Karpas-422 (cell line): Measurements from ENCODE around the gene PNPLA2. TPM values are rescaled to one million over a fixed set of nuclear protein-coding genes. Genes with fewer than 3 reads are reported as not detected.

Source experiments
- DNase-seq: peaks from one replicate; pipeline ENCODE4 v3.0.0-alpha.2; 2015
- H2AFZ ChIP-seq: fragments of 200-600 bp; sonication (generic); 2 replicates; pipeline ENCODE4 v1.6.1; 2014; ENCODE audit warnings: antibody characterized with exemption, low read length, mixed read lengths
- H3K27ac ChIP-seq: fragments of 200-600 bp; sonication (generic); 2 replicates; pipeline ENCODE4 v1.5.1; 2014; ENCODE audit warnings: mild to moderate bottlenecking, low read length, moderate library complexity
- H3K27me3 ChIP-seq: fragments of 200-600 bp; sonication (generic); 2 replicates; pipeline ENCODE4 v1.6.1; 2014; ENCODE audit warnings: low read length, mixed read lengths
- H3K36me3 ChIP-seq: fragments of 200-600 bp; sonication (generic); 2 replicates; pipeline ENCODE4 v1.6.1; 2014; ENCODE audit warnings: low read length, mixed read lengths; ENCODE audit not compliant: insufficient read depth
- H3K4me1 ChIP-seq: fragments of 200-600 bp; sonication (generic); 2 replicates; pipeline ENCODE4 v1.6.1; 2014; ENCODE audit warnings: mild to moderate bottlenecking, low read length, mixed read lengths
- H3K4me2 ChIP-seq: fragments of 200-600 bp; sonication (generic); 2 replicates; pipeline ENCODE4 v1.6.1; 2014; ENCODE audit warnings: low read length, low read depth, mild to moderate bottlenecking; ENCODE audit not compliant: poor library complexity, severe bottlenecking
- H3K4me3 ChIP-seq: fragments of 200-600 bp; sonication (generic); 2 replicates; pipeline ENCODE4 v1.5.1; 2014; ENCODE audit warnings: mild to moderate bottlenecking, antibody characterized with exemption, low read length, mixed read lengths
- H3K79me2 ChIP-seq: fragments of 200-600 bp; sonication (generic); 2 replicates; pipeline ENCODE4 v1.6.1; 2014; ENCODE audit warnings: mild to moderate bottlenecking, low read length, mixed read lengths
- H3K9ac ChIP-seq: fragments of 200-600 bp; sonication (generic); 2 replicates; pipeline ENCODE4 v1.6.0; 2014; ENCODE audit warnings: low read length
- H3K9me2 ChIP-seq: fragments of 200-600 bp; sonication (generic), shearing (Covaris generic); replicated peaks from 2 replicates; pipeline ENCODE4 v1.6.0; 2014; ENCODE audit warnings: mild to moderate bottlenecking, low read length, moderate library complexity; ENCODE audit not compliant: insufficient read depth
- H3K9me3 ChIP-seq: fragments of 300-700, 200-600 bp; sonication (generic); 2 replicates; pipeline ENCODE4 v1.6.1; 2014; ENCODE audit warnings: low read length, mixed read lengths
- H4K20me1 ChIP-seq: fragments of 200-600 bp; sonication (generic); 2 replicates; pipeline ENCODE4 v1.6.1; 2014; ENCODE audit warnings: mild to moderate bottlenecking, antibody characterized with exemption, low read length, low read depth; ENCODE audit not compliant: insufficient read depth
- total RNA-seq: library from RNA; depleted of rRNA; stranded (reverse); fragments of >200 nt; shearing (Covaris generic); gene quantifications from 2 replicates; pipeline ENCODE4 v1.2.3, GENCODE V29; 2014; ENCODE audit warnings: low replicate concordance; rRNA removed

The PNPLA2 gene, protein sequence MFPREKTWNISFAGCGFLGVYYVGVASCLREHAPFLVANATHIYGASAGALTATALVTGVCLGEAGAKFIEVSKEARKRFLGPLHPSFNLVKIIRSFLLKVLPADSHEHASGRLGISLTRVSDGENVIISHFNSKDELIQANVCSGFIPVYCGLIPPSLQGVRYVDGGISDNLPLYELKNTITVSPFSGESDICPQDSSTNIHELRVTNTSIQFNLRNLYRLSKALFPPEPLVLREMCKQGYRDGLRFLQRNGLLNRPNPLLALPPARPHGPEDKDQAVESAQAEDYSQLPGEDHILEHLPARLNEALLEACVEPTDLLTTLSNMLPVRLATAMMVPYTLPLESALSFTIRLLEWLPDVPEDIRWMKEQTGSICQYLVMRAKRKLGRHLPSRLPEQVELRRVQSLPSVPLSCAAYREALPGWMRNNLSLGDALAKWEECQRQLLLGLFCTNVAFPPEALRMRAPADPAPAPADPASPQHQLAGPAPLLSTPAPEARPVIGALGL
- total RNA-seq = 32.5 and 35.8 TPM in 2 replicates

DNA sequence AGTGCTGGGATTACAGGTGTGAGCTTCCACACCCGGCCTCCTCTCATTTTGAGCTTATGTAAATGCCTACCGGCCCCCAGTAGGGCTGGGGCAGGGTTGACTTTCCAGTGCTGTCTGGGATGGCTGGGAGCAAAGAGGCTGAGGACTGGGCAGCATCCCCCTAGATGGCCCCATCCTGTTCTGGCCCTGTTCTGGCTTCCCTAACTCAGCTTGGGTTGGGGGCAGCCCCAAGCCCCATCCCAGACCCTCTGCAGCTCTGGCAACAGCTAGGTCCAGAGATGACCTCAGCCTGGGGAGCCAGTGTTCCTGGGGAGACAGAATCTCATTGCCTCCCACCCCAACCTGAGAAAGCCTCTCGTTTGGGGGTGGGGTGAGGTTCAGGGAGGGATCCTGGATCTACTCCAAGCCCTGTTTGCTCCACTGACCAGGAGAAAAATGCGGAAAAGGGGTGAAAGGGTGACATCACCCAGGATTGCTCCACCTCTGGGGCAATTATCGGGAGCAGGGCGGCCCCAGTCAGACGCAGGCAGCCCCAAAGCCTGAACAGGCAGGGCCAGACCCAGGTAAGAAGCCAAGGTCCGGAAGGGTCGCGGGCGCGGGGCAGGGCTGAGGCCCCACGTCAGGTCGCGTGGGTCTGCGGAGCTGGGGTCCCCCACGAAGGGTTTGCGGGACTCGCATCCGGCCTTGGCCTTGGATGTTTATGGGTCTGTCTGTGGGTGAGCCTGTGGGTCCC lies at the start of gene PNPLA2:
Gene PNPLA2, plus strand, starts transcription at position 519 of the 733 bp plus-strand sequence. CDS start 805 bp downstream, outside the sequence.
- H4K20me1 ChIP-seq = peaks cover 15% of the 10 kb centered on the region
- peaks cover 15% of the 10 kb centered on the region for H3K79me2 ChIP-seq
- peak within 1 kb of the TSS; percentile 88 for H3K4me3 ChIP-seq
- no peaks in the 10 kb centered on the region for H3K27me3 ChIP-seq
- peaks cover 2% of the 10 kb centered on the region; the same call in 1 of the 2 replicates for H3K36me3 ChIP-seq
- peaks cover 15% of the 10 kb centered on the region for H3K4me1 ChIP-seq
- H3K9me3 ChIP-seq = no peaks in the 10 kb centered on the region
- no peak within 1 kb of the TSS; the same call in 1 of the 2 replicates for H2AFZ ChIP-seq
- peak within 1 kb of the TSS; percentile 96 for H3K4me2 ChIP-seq
- peak within 1 kb of the TSS; percentile 93 for H3K9ac ChIP-seq
- DNase-seq = no peak
- no peaks in the 10 kb centered on the region for H3K9me2 ChIP-seq
- H3K27ac ChIP-seq = 0 out of 2 replicates have a peak within 1 kb of the TSS, but pooled peaks have one; percentile 54

DNA sequence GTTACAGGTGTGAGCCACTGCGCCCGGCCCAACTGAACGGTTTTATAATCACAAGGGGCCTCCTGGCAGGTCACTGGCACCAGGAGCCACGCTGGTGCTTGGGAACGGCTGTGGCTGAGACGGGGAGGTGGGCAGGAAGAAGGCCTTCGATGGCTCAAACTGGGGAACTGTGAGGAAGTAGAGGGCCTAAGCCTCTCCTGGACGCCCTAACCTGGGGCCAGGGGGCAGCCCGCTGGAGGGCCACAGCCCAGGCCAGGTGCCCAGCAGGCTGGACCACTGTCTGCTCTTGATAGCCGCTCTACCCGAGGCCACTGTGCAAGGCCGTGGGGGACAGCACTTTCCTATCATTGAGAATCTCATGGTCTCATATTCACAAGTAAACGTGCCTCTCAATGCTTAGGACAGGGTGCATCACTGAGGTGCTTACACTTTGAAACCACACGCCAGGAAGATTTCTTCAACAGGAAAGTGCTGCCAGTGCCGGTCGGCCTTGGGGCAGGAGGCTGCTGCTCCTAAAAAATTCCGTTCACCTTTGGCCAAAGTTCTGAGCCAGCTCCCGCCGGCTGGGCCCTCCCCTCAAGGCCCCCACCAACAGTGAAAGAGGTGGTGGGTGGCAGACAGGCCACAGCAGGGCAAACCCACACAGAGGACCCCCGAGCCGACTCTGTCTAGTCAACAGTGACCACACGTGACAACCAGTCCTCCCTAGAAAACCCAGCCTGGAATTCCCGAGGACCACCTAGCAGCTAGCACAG lies 48.6 kb upstream of the PNPLA2 start:
- Histone ChIP-seq H3K4me1 (no peaks in the 10 kb centered on the region), H2AFZ (no peak overlapping the region), H3K27ac (no peak overlapping the region), H3K4me2 (no peak overlapping the region), H3K4me3 (no peak overlapping the region), H4K20me1 (peaks cover 29% of the 10 kb centered on the region; the same call in 1 of the 2 replicates), H3K9me2 (no peaks in the 10 kb centered on the region), H3K9me3 (no peaks in the 10 kb centered on the region), H3K27me3 (no peaks in the 10 kb centered on the region), H3K79me2 (peaks cover 23% of the 10 kb centered on the region), H3K36me3 (peaks cover 25% of the 10 kb centered on the region), H3K9ac (no peak overlapping the region)
- DNase-seq = no peak

DNA sequence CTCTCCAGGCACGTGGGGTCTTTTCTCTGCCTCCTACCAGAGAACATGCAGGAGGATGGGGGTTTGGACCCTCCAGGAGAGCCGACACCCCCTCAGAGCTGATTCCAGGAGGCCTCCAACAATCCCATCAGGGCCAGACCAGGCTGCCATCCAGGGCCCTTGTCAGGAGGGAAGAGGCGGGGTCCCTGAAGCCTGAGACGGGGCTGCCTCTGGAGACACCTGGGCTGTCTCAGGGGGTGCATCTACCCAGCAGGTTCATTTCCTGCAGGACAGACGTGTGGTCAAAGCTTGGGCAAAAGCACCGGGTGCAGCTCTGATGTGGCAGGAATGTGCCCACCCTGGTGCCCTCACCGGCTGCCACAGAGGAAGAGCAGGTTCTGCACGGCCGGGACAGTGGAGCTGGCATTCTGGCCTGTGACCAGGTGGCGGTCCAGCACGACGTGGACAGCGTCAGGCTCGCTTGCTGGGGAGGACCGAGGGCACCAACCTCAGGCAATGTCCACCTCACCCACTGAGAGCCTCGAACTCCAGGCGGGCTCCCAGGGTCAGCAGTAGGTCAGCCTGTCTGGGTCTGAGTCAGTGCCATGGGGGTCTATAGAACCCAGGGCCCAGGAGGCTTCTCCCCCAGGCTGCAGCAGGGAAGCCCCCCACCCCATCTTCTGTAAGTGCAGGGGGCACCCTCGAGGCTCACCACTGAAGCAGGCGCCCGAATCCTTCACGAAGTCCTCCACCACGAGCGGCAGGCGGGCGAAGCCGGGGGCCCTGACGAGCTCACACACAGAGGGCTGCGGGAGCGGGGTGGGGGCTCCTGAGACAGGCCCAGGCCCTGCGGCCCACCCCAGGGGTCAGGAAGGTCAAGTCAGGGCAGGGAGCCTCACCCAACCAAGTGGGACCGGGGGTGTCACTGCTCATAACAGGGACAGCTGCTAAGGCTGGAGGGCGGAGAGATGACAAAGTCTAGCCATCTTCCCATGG lies 47.8 kb upstream of the PNPLA2 start:
- peaks cover 32% of the 10 kb centered on the region for H3K79me2 ChIP-seq

DNA sequence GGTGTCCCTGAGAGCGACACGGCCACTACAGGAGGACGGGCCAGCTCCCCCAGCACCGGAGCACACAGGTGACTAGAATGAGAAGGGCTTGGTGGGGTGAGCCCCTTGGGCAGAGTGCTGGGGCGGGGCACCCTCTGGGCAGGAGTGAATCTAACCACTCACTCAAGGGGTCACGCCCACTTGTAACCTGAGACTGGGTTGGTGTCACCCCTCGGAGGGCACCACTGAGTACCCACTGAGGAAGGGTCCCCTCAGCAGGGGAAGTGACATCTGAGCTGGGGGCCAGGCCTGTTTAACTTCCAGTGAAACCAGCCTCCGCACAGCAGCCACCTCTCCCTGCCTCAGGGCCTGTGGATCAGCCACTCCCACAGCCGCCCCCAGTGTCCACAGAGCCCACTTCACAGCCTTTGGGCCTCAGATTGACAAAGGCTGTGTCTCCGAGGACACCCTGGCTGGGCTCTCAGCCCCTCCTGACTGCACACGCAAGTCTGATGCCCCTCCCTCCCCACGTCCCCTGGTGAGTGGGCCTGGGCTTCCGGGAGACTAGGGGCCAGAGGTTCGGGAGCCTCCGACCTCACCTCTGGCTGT lies 47.0 kb upstream of the PNPLA2 start:
- Histone ChIP-seq H3K79me2 (peaks cover 40% of the 10 kb centered on the region), H3K9ac (no peak overlapping the region), H4K20me1 (peaks cover 42% of the 10 kb centered on the region), H3K4me2 (no peak overlapping the region), H3K27me3 (no peaks in the 10 kb centered on the region), H3K4me3 (no peak overlapping the region), H3K27ac (no peak overlapping the region), H2AFZ (no peak overlapping the region), H3K4me1 (peaks cover 11% of the 10 kb centered on the region), H3K9me2 (no peaks in the 10 kb centered on the region), H3K36me3 (peaks cover 19% of the 10 kb centered on the region), H3K9me3 (no peaks in the 10 kb centered on the region)
- no peak for DNase-seq

More for the DNA sequence above, 47.8 kb upstream of the PNPLA2 start:
- Histone ChIP-seq H2AFZ (no peak overlapping the region), H3K9me3 (no peaks in the 10 kb centered on the region), H3K4me3 (no peak overlapping the region), H4K20me1 (peaks cover 34% of the 10 kb centered on the region), H3K4me1 (peaks cover 7% of the 10 kb centered on the region), H3K27me3 (no peaks in the 10 kb centered on the region), H3K27ac (no peak overlapping the region), H3K9ac (no peak overlapping the region), H3K36me3 (peaks cover 25% of the 10 kb centered on the region), H3K9me2 (no peaks in the 10 kb centered on the region), H3K4me2 (no peak overlapping the region)
- no peak for DNase-seq

DNA sequence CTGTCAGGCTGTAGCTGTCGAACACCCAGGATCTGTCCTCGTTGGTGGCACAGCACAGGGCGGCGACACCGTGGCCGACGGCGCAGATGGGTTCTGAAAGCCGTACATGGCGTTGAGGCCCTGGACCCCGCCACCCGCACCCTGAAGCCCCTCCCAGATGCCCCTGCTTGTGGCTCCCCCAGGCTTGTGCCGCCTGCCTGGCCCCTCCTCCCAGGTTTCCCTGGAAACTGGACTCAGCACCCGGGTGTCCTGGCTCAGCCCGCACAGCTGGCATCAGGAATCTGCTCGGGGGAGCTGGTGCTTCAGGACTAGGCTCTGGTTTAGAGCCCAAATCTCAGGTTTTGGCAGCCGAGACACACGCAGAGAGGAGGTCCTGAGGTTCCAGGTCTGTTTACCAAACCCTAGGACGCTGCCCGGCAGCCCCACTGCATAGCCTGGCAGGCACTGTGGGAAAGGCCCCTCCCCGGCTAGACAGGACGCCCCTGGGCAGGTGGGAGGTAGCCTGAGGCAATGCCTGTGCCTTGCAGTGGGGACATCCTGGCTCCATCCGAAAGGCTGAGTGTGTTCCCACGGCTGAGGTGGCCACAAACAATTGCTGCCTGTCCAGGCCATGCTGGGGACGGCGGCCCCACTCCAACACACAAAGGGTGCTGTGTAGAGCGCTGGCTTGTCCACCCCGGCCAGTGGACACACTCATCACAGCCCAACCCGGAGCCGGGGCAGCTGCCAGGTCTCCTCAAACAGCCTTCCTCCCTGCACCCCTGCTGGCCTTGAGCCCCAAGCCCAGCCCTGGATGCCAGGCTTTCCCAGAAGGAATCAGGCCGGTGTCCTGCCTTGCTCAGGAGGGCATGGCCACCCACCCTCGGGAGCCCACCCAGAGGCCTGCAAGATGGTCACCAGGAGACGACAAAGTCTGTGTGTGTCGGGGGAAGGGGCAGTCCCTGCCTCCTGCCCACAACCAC lies 46.0 kb upstream of the PNPLA2 start:
- Histone ChIP-seq H3K9ac (no peak overlapping the region), H2AFZ (no peak overlapping the region), H3K36me3 (peaks cover 14% of the 10 kb centered on the region), H3K9me2 (no peaks in the 10 kb centered on the region), H3K79me2 (peaks cover 44% of the 10 kb centered on the region), H3K27ac (no peak overlapping the region), H4K20me1 (peaks cover 43% of the 10 kb centered on the region), H3K9me3 (no peaks in the 10 kb centered on the region), H3K4me2 (no peak overlapping the region), H3K4me3 (no peak overlapping the region), H3K27me3 (no peaks in the 10 kb centered on the region), H3K4me1 (peaks cover 11% of the 10 kb centered on the region)
- DNase-seq = no peak

DNA sequence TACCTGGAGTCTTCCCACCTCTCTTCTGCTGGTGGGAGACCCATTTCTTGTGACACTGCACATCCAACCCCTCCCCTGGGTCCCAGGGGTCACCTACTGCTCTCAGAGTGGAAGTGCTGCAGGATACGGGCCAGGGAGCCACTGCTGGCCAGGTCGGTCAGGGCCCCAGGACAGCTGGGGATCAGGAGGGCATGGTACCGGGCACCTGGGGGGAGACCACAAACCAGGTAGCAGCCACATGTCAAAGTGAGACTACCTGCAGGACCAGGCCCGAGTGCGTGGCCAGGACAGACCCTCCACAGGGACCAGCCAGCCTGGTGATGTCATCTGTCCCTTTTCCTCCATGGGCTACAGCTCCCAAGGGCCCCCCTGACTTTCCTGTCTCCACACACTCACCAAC lies 45.3 kb upstream of the PNPLA2 start:
- H3K4me1 ChIP-seq = peaks cover 16% of the 10 kb centered on the region
- no peaks in the 10 kb centered on the region for H3K9me3 ChIP-seq
- no peaks in the 10 kb centered on the region for H3K9me2 ChIP-seq
- H3K79me2 ChIP-seq = peaks cover 51% of the 10 kb centered on the region
- no peak overlapping the region for H3K4me3 ChIP-seq
- DNase-seq = no peak
- no peak overlapping the region for H3K27ac ChIP-seq
- no peak overlapping the region for H3K9ac ChIP-seq
- H2AFZ ChIP-seq = no peak overlapping the region
- peaks cover 43% of the 10 kb centered on the region for H4K20me1 ChIP-seq
- no peak overlapping the region for H3K4me2 ChIP-seq
- no peaks in the 10 kb centered on the region for H3K27me3 ChIP-seq
- H3K36me3 ChIP-seq = peaks cover 14% of the 10 kb centered on the region
